Measurements from ENCODE around the gene THG1L. TPM values are rescaled to one million over a fixed set of nuclear protein-coding genes. Genes with fewer than 3 reads are reported as not detected.

The THG1L gene
- total RNA-seq, 1 experiment from 2014 or later: 12.9 TPM

GRCh38 chr5:157703736-157704135 is 27.5 kb upstream of the THG1L start:
- H4K20me1 ChIP-seq (ENCODE audit: control insufficient read depth, insufficient read depth, insufficient read length): no peaks in the 10 kb centered on the region
- no peak overlapping the region for H3T11ph ChIP-seq (ENCODE audit: low read length)
- no peak for TF ChIP-seq CTCF (conservative IDR thresholded peaks at IDR 0.05)
- H2AK5ac ChIP-seq (ENCODE audit: insufficient read length, low read length): no peak overlapping the region
- H3K9me3 ChIP-seq (ENCODE audit: control insufficient read depth, low read depth, low read length): no peaks in the 10 kb centered on the region
- H3K27ac Mint-ChIP-seq: no peak overlapping the region
- H3K14ac ChIP-seq (ENCODE audit: insufficient read depth, low read length): no peak overlapping the region
- H3K9ac ChIP-seq (ENCODE audit: extremely low read depth, insufficient read length, low read length): no peak overlapping the region
- H3K27ac ChIP-seq (ENCODE audit: insufficient read length, low read depth, low read length): no peak overlapping the region
- H4K91ac ChIP-seq (ENCODE audit: insufficient read length, low read depth, low read length): no peak overlapping the region
- H3K27me3 ChIP-seq (ENCODE audit: insufficient read depth, low read length): no peaks in the 10 kb centered on the region
- H4K8ac ChIP-seq (replicated peaks; ENCODE audit: insufficient read length, low read depth, low read length): no peak overlapping the region
- H3K23ac ChIP-seq (ENCODE audit: insufficient read length, low read depth, low read length): no peak overlapping the region
- peaks cover 3 to 12% (median 4%) of the 10 kb centered on the region in 3 experiments; a peak in 6 of 7 replicates for H3K36me3 Mint-ChIP-seq (ENCODE audit: insufficient read depth in 1 of 3, low read depth in 3 of 3)
- H2AFZ ChIP-seq (ENCODE audit: low read length): no peak overlapping the region
- H3K23me2 ChIP-seq (ENCODE audit: insufficient read length, low read depth, low read length, poor library complexity, severe bottlenecking): no peaks in the 10 kb centered on the region
- peaks cover 14 to 23% of the 10 kb centered on the region in 2 experiments for H3K9me3 Mint-ChIP-seq
- H3K4me3 Mint-ChIP-seq: no peak overlapping the region
- no peak overlapping the region for H2BK120ac ChIP-seq (ENCODE audit: low read depth, low read length, poor library complexity, severe bottlenecking)
- H3K4ac ChIP-seq (ENCODE audit: low read depth, low read length): no peak overlapping the region
- no peaks in the 10 kb centered on the region for H3K4me1 Mint-ChIP-seq
- H2BK15ac ChIP-seq (ENCODE audit: low read depth, low read length): no peak overlapping the region
- H2BK12ac ChIP-seq (ENCODE audit: insufficient read length, low read depth, low read length): no peak overlapping the region
- H3K18ac ChIP-seq (ENCODE audit: insufficient read length, low read depth, low read length): no peak overlapping the region
- no peaks in the 10 kb centered on the region; the same call in none of the 2 replicates for H3K27me3 Mint-ChIP-seq (ENCODE audit: low read depth)
- no CpG with 5 or more reads among the region's 3 CpGs for WGBS (ENCODE audit: extremely low coverage, insufficient read length, low lambda C conversion rate)
- no peak overlapping the region for H3K56ac ChIP-seq (ENCODE audit: insufficient read length, low read depth, low read length)
- H3K79me1 ChIP-seq (ENCODE audit: insufficient read depth, low read depth, low read length, poor library complexity, severe bottlenecking): no peaks in the 10 kb centered on the region
- H3K79me2 ChIP-seq (ENCODE audit: insufficient read depth, low read length): no peaks in the 10 kb centered on the region
- no peak overlapping the region for H4K5ac ChIP-seq (ENCODE audit: insufficient read length, low read depth, low read length)
- no peak overlapping the region for H3K4me2 ChIP-seq (ENCODE audit: insufficient read depth, insufficient read length, low read length)
- no peak for DNase-seq
- no peak overlapping the region for H2BK5ac ChIP-seq (ENCODE audit: insufficient read length, low read length)
- H2BK20ac ChIP-seq (ENCODE audit: low read depth, low read length, poor library complexity, severe bottlenecking): no peak overlapping the region
- no peaks in the 10 kb centered on the region for H3K4me1 ChIP-seq (ENCODE audit: insufficient read depth, low read length)
